ENCODE measurements around the gene DOCK2.
"Not testable (repeated sequence)": the region's sequence is repeated elsewhere in the genome, so short reads cannot be mapped to it uniquely, and the experiment has no call there.

The DOCK2 gene

DNA sequence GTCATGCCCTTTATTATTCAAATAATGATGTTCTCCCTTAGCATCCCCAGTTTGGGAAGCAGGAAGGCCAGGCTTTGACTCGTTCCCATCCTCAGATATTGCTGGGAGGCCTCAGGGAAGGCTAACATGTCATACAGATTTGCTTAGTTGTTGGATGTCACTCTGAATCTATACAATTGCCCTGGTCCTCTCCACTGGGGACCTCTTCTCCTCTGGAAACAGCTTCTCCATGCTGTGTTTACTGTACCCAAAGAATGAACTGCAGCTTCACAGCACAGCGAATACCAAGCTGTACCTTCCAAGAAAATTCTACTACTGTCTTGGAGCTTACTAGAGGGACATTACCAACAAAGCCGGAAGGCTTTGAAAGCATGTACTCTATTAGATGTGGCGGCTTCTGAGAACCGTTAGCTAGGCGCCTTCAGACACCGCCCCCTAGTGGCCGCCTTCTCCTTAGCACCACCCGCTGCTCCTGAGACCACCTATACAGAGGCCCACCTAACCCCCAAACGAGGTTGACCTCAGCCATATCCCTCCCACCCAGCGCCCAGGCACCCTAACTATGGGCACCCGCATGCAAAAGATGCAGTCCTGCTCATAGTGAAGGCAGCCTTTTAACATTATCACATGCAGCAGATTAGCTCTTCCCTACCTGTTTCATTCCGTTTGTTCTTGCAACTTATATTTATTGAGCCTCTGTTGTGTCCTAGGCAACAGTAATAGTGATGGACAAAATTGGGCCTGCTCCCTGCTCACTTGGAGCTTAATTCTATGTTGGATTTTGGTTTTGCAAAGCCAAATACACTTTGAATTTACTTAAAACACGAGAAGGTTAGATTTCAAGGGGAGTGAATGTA, 433.7 kb downstream of the DOCK2 start:
- DNase-seq: no peak

GRCh38 chr5:170071748-170072147, 434.7 kb downstream of the DOCK2 start:
- DNase-seq: no peak

- no peak for DNase-seq
Measured at GRCh38 chr5:170075696-170076095, 438.6 kb downstream of the DOCK2 start.

DNA sequence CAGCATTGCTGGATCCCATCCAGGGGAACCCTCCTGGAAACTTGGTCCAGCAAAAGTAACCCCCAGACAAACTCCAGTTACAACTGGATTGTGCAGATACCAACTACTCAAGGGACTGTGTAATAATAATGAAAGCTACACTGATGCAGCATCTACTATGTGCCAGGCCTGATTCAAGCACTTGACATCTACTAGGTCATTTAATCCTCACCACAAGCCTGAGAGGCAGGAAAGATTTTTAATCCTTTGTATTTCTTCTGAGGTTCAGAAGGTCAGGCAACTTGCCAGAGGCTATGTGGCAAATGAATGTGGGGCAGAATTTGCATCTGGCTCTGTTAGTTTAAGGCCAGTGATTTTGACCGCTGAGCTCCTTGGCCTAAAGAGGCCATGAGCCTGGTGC, 439.1 kb downstream of the DOCK2 start:
- DNase-seq: no peak

DNA sequence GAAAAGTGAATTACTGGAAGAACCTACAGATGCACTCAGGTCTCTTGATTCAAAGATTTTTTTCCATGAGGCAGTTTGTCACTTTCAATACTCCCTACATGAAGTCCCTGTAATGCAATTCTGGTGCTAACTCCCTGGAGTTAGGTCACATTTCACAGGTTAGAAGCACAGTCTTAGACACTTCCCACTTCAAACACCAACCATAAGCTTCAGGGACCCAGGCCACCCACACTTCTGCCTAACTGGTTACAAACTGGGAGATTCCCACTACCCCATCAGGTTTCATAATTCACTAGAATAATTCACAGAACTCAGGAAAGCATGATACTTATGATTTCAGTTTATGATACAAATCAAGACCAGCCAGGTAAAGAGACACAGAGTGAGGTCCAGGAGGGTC, 439.7 kb downstream of the DOCK2 start:
- DNase-seq: no peak

DNA sequence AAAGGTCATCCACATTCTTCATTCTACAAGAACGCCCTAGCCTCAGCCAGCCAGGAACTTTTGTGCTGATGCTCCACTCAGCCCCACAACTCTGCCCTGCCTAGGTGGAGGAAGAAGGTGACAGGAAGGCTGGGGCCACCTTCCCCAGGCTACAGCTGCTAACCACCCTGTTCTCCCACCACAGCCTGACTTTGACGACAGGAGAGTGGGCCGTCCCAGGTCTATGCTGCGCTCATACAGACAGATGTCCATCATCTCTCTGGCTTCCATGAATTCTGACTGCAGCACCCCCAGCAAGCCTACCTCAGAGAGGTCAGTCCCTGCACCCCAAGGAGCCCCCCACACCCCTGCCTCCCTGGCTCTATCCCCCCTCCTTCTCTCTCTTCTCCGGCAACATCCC, 440.5 kb downstream of the DOCK2 start:
- DNase-seq: no peak

- no peak for DNase-seq
Measured at GRCh38 chr5:170078458-170078857, 441.4 kb downstream of the DOCK2 start.

DNA sequence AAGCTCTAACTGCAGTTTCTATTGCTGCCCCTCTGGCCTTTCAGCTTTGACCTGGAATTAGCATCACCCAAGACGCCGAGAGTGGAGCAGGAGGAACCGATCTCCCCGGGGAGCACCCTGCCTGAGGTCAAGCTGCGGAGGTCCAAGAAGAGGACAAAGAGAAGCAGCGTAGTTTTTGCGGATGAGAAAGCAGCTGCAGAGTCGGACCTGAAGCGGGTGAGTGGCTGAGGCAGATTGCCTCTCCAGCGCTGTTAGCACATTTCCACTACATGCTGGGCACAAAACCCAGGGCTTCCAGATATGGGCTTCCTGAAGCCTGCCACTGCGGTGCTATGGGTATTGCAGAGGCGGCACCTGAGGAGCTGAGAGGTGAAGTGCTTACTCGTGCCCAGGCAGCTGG, 441.9 kb downstream of the DOCK2 start:
- no peak for DNase-seq

GRCh38 chr5:170080217-170080616, 443.1 kb downstream of the DOCK2 start:
- DNase-seq: no peak

- DNase-seq: no peak
Measured at GRCh38 chr5:170080786-170081445, 443.8 kb downstream of the DOCK2 start.

- DNase-seq: no peak
Measured at GRCh38 chr5:170081616-170082015, 444.5 kb downstream of the DOCK2 start.

DNA sequence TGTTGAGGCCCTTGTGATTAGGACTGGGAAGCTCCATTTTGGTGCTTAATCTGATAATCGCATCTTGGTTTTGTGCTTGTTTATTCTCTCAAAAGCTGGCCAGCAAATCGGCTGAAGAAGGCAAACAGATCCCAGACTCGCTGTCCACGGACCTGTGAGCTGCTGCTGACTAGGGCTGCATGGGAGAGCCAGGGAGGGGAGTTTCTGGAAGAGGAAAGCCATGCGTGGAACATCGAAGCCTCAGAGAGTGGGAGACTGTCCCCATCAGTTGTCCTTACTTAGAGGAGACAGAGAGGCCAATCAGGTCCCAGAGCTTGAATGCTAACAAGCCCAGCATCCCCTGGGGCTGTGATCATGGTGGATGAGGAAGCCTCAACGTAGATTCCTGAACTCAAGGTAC, 445.6 kb downstream of the DOCK2 start:
- no peak for DNase-seq

GRCh38 chr5:170087168-170087817, 450.2 kb downstream of the DOCK2 start:
- DNase-seq: no peak

DNA sequence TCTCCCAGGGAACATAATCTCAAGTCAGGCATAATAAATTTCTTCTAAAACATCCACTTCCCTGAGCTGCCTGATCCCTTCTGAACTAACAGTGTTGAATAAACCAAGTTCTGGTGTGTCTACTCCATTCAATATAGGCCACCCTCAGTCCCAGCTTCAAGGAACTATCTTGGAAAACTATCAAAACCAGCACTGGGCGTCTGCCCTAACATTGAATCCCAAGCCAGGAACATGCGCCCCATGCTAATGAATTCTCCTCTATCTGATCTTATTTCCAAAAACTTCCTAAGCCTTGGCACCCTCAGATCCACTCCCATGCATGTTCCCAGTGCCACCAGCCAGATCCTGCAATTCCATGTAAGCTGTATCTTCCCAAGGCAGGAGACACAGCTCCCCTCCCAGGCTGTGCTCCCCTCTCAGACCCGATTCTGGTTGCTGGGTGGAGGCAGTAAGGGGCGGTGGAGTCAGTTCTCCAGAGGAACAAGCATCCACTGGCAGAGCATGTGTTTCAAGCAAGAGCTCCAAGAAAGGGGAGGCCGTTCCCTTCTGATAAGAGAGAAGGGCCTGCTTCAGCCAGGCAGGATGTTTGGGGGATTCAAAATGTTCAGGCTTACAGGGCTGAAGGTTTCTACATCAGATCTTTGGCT, 455.5 kb downstream of the DOCK2 start:
- DNase-seq: no peak

DNA sequence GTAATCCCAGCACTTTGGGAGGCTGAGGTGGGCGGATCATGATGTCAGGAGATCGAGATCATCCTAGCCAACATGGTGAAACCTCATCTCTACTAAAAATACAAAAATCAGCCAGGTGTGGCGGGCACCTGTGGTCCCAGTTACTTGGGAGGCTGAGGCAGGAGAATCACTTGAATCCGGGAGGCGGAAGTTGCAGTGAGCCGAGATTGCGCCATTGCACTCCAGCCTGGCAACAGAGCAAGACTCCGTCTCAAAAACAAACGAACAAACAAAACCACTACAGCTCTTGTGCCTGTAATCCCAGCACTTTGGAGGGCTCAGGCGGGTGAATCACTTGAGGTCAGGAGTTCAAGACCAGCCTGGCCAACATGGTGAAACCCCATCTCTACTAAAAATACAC, 457.3 kb downstream of the DOCK2 start:
- not testable (repeated sequence) for DNase-seq

DNA sequence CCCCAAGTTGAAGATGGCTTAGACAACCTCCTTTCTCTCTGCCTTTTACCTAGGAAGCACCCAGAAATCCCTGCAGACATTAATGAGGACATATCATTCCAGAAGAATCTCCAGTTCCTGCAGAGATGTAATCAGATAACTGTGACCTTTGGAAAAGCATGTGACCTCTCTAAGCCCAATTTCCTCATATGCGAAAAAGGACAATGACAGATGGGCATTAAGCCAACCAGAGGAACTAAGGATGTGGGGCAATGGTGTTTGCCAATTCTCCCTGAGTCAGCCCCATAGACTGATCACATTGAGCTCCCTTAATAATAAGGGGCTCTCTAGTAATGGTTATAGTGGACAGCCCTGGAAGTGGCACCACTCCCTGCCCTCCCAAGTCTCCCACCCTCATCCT, 458.6 kb downstream of the DOCK2 start:
- no peak for DNase-seq

DNA sequence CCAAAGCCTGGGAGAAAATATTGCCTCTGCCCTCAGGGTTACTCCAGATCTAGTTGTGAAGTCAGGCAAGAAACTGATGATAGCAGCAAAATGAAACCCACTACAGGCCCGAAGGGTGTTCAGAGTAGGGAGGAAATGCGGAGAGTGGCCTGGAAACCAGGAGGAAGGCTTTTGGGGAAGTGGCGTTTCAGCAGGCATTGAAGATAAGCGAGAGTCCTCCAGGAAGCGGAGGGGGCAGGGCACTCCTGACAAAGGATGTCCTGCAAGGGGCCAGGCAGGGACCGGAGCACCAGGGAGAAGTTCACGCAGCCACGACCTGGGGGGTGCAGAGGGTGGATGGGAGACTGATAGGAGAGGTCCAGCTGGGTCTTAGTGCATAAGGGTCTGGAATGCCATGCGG, 460.9 kb downstream of the DOCK2 start:
- no peak for DNase-seq

GRCh38 chr5:170100066-170100943, 463.2 kb downstream of the DOCK2 start:
- DNase-seq: peak; percentile 58

GRCh38 chr5:170103447-170103846, 466.4 kb downstream of the DOCK2 start:
- DNase-seq: no peak

GRCh38 chr5:170104299-170104698, 467.2 kb downstream of the DOCK2 start:
- no peak for DNase-seq

DNA sequence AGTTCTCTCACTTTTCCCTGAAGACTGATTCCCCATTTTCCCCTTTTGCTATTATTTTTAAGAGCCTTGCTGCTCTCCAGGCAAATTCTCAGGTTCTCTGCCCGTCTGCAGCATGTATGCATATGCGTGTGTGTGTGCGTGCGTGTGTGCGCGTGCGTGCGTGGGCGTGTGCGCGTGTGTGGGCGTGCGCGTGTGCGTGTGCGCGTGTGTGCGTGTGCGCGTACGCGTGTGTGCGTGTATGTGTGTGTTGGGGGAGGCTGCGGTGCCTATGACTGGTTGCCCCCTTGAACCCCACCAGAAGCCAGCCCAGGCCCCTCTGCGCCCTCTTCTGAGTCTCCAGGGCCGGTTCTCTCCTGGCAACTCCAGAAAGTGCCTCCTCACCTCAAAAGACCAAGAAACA, 467.6 kb downstream of the DOCK2 start:
- no peak for DNase-seq
